ENCODE measurements around the gene AHR. TPM values are rescaled to one million over a fixed set of nuclear protein-coding genes. Genes with fewer than 3 reads are reported as not detected.
A peak's percentile ranks its signal among the peaks of the same experiment; 100 is the strongest.

Gene AHR
- total RNA-seq, 1 experiment from 2014 or later = 99.1 TPM

DNA sequence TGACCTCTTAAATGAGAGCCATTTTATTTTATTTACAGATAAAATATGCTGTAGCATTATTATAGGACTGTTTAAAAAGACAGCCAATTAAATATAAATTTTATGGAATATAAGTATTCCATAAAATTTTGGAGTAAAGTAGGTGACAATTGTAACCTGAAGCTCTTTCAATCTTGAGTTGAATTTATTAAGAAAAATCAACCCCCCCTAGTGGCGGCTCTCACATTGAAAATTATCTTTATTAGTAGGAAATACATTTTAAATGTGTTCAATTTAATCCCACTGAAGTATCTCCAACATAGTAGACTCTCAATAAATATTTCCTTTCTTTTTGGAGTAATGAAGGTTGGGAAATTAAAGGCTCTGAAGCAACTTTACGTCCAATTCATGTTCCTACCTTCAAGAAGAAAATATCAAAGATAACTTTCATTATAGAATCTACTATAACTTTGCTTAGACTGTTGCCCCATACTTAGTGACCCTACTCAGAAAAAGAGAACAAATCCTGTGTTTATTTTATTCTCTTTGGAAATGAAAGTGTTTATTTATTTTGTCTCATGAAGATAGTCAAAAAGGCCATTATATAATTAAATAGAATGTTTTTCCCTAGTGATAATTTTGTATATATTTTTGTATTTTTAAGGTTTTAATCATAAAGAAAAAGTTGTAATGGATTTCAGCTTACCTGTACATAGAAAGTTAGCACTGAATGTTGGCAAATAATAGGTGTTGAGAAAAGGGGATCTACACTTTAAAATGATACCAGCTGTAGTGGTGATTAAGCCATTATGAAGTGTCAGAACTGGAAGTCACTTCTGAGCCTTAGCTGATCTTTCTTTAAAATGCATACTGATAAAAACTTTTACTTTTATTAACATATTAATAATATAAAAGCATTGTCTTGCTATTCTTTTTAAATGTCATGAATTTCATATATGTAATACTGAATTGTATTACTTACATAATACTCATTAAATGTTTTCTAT lies 3.3 kb downstream of the AHR start:
- BruUV-seq (replicated peaks) = no TSS peak
- peak; percentile 63 for DNase-seq (ENCODE audit: unreplicated experiment)
- TF ChIP-seq, protein P1, sequence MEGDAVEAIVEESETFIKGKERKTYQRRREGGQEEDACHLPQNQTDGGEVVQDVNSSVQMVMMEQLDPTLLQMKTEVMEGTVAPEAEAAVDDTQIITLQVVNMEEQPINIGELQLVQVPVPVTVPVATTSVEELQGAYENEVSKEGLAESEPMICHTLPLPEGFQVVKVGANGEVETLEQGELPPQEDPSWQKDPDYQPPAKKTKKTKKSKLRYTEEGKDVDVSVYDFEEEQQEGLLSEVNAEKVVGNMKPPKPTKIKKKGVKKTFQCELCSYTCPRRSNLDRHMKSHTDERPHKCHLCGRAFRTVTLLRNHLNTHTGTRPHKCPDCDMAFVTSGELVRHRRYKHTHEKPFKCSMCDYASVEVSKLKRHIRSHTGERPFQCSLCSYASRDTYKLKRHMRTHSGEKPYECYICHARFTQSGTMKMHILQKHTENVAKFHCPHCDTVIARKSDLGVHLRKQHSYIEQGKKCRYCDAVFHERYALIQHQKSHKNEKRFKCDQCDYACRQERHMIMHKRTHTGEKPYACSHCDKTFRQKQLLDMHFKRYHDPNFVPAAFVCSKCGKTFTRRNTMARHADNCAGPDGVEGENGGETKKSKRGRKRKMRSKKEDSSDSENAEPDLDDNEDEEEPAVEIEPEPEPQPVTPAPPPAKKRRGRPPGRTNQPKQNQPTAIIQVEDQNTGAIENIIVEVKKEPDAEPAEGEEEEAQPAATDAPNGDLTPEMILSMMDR (IDR thresholded peaks at IDR 0.05; ENCODE audit: unreplicated experiment) = peak; percentile 58
- Mint-ChIP-seq H3K4me1 (ENCODE audit: insufficient read depth, unreplicated experiment) (peaks cover 38% of the 10 kb centered on the region), H3K36me3 (ENCODE audit: insufficient read depth, unreplicated experiment) (peaks cover 6% of the 10 kb centered on the region), H3K27ac (ENCODE audit: low read depth, unreplicated experiment) (peak overlapping the region; percentile 72), H3K9me3 (ENCODE audit: unreplicated experiment) (peaks cover 7% of the 10 kb centered on the region), H3K4me3 (ENCODE audit: unreplicated experiment) (peak overlapping the region; percentile 57), H3K27me3 (ENCODE audit: insufficient read depth, unreplicated experiment) (no peaks in the 10 kb centered on the region)
- POLR2A ChIA-PET = interaction anchor here (0.5 to 3.1 kb wide), 36 partner anchors 10 to 646 kb away, joined by 3 to 39 read pairs (median 4); no protein-coding TSS in a partner anchor
- intact Hi-C loops (cut with micrococcal nuclease) = loop anchor here (1.0 to 10.0 kb wide), 11 partner anchors 107 to 1041 kb away; partner anchors contain the start of gene SNX13
- CTCF ChIA-PET = interaction anchor here (0.5 to 3.0 kb wide), 38 partner anchors 36 to 1043 kb away, joined by 3 to 25 read pairs (median 4); no protein-coding TSS in a partner anchor

DNA sequence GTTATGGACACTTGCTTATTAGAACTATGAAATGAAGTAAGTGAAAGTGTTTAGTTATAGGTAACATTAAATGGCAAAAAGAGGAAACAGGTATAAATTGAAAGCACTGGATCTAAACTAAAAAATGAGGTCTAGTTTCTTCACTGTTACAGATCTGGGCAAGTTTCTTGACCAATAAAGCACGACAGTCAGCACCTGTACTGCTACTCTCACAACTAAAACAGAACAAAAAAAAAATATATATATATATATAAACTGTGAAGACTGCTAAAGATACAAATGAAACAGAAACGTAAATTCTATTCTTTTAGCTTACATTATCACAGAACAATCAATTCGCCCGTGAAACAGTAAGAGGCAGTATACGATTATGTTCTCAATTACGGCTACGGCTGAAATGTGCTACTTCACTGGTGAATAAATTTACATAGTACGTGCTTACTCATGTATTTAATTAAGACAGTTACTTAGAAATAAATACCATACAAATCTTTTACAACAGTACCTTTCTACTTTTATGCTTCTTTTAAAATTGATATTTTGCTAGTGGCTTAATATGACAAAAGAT lies 4.2 kb downstream of the AHR start:
- DNase-seq (ENCODE audit: unreplicated experiment) = peak; percentile 76
- H3K9me3 Mint-ChIP-seq (ENCODE audit: unreplicated experiment) = peaks cover 4% of the 10 kb centered on the region
- H3K27ac Mint-ChIP-seq (ENCODE audit: low read depth, unreplicated experiment) = peak overlapping the region; percentile 72
- BruUV-seq (replicated peaks) = no TSS peak
- TF ChIP-seq, protein P1 (IDR thresholded peaks at IDR 0.05; ENCODE audit: unreplicated experiment) = peak; percentile 41
- H3K4me1 Mint-ChIP-seq (ENCODE audit: insufficient read depth, unreplicated experiment) = peaks cover 30% of the 10 kb centered on the region
- H3K27me3 Mint-ChIP-seq (ENCODE audit: insufficient read depth, unreplicated experiment) = no peaks in the 10 kb centered on the region
- peak overlapping the region; percentile 57 for H3K4me3 Mint-ChIP-seq (ENCODE audit: unreplicated experiment)
- H3K36me3 Mint-ChIP-seq (ENCODE audit: insufficient read depth, unreplicated experiment) = peaks cover 4% of the 10 kb centered on the region
- POLR2A ChIA-PET = interaction anchor here (0.5 to 3.1 kb wide), 34 partner anchors 9 to 645 kb away, joined by 3 to 39 read pairs (median 4); no protein-coding TSS in a partner anchor
- CTCF ChIA-PET = interaction anchor here (0.5 to 3.0 kb wide), 36 partner anchors 35 to 1043 kb away, joined by 3 to 25 read pairs (median 4); no protein-coding TSS in a partner anchor
- intact Hi-C loops (cut with micrococcal nuclease) = loop anchor here (1.0 to 10.0 kb wide), 10 partner anchors 106 to 1040 kb away; partner anchors contain the start of gene SNX13

DNA sequence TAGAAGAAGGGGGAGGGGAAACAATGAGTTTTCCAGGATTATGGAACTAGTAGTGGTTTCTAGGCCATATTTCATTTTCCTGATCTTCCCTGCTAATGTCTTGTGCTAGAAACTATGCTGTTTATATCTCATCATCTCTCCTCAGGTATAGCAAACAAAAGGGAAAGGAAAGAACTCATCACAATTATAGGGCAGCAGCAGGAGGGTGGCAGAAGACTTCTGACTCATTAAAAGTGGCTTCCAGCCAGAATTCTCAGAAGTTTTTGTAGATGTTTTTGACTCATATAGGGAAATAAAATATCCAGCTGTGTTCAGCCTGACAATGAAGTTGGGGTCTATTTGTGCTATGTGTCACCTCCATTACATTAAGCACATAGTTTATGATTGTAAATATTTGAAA lies 6.5 kb downstream of the AHR start:
- Mint-ChIP-seq H3K9me3 (ENCODE audit: unreplicated experiment) (no peaks in the 10 kb centered on the region), H3K4me3 (ENCODE audit: unreplicated experiment) (peak overlapping the region; percentile 70), H3K27me3 (ENCODE audit: insufficient read depth, unreplicated experiment) (no peaks in the 10 kb centered on the region), H3K27ac (ENCODE audit: low read depth, unreplicated experiment) (peak overlapping the region; percentile 85), H3K4me1 (ENCODE audit: insufficient read depth, unreplicated experiment) (peaks cover 23% of the 10 kb centered on the region), H3K36me3 (ENCODE audit: insufficient read depth, unreplicated experiment) (peaks cover 7% of the 10 kb centered on the region)
- POLR2A ChIA-PET = interaction anchor here (0.6 to 4.2 kb wide), 27 partner anchors 10 to 466 kb away, joined by 3 to 37 read pairs (median 4); no protein-coding TSS in a partner anchor
- BruUV-seq (replicated peaks) = no TSS peak
- TF ChIP-seq, protein P1 (IDR thresholded peaks at IDR 0.05; ENCODE audit: unreplicated experiment) = no peak
- intact Hi-C loops (cut with micrococcal nuclease) = loop anchor here (2.0 to 10.0 kb wide), 5 partner anchors 66 to 1037 kb away; partner anchors contain the start of gene SNX13
- DNase-seq (ENCODE audit: unreplicated experiment) = peak; percentile 94
- CTCF ChIA-PET = interaction anchor here (0.9 to 3.3 kb wide), 7 partner anchors 65 to 1048 kb away, joined by 3 to 13 read pairs (median 4); no protein-coding TSS in a partner anchor
